Heart right ventricle (tissue), 16 donors: ENCODE data around the gene HHIPL2. TPM values are rescaled to one million over a fixed set of nuclear protein-coding genes. Genes with fewer than 3 reads are reported as not detected.
A peak's percentile ranks its signal among the peaks of the same experiment; 100 is the strongest.

Experiments
- ATAC-seq, 8 donors: fragments of 200-7000 bp; cut with Tn5 transposase; one replicate each; pipeline ENCODE4 v1.9.1; 2020; ENCODE audit warnings: mild to moderate bottlenecking in 8 of 8, moderate library complexity in 8 of 8, moderate number of reproducible peaks in 1 of 8
- DNase-seq, 2 donors: peaks; one replicate each; pipeline ENCODE4 v3.0.0-alpha.2; 2020
- H3K27ac ChIP-seq, 10 donors: fragments of 200-600 bp; sonication (generic) in 2 of 10; one replicate each; pipeline versions ENCODE4 v1.5.0 to v1.8.0; 2020 to 2022; ENCODE audit warnings: mild to moderate bottlenecking in 3 of 10
- H3K27me3 ChIP-seq, 7 donors: fragments of 200-600 bp; one replicate each; pipeline ENCODE4 v1.8.0; 2021 to 2022; ENCODE audit warnings: mild to moderate bottlenecking in 2 of 7
- H3K36me3 ChIP-seq, 9 donors: fragments of 200-600 bp; sonication (generic) in 1 of 9; one replicate each; pipeline versions ENCODE4 v1.5.0 to v1.8.0; 2020 to 2022; ENCODE audit warnings: mild to moderate bottlenecking in 2 of 9
- H3K4me1 ChIP-seq, 9 donors: fragments of 200-600 bp; sonication (generic) in 1 of 9; one replicate each; pipeline versions ENCODE4 v1.5.0 to v1.8.0; 2020 to 2022; ENCODE audit warnings: mild to moderate bottlenecking in 4 of 9
- H3K4me3 ChIP-seq, 10 donors: fragments of 200-600 bp; sonication (generic) in 2 of 10; one replicate each; pipeline versions ENCODE4 v1.5.0 to v1.8.0; 2020 to 2022; ENCODE audit warnings: mild to moderate bottlenecking in 7 of 10, moderate library complexity in 2 of 10
- H3K9me3 ChIP-seq, 11 donors: fragments of 200-600 bp in 10 of 11; sonication (generic) in 2 of 11; one replicate each; pipeline versions ENCODE4 v1.5.0 to v1.8.0; 2013 to 2022; ENCODE audit warnings: mild to moderate bottlenecking in 2 of 11, control low read depth in 1 of 11, moderate library complexity in 1 of 11
- CTCF ChIP-seq, 9 donors: fragments of 200-600 bp; sonication (generic) in 2 of 9; IDR thresholded peaks; one replicate each; pipeline versions ENCODE4 v1.5.0 to v1.8.0; 2021 to 2022; ENCODE audit warnings: antibody characterized with exemption in 9 of 9, mild to moderate bottlenecking in 5 of 9, moderate library complexity in 1 of 9
- WGBS, 2 donors: extraction: QIAGEN DNeasy Blood & Tissue Kit; methylation state at CpG; one replicate each; pipeline ENCODE4 v1.1.7; 2013; ENCODE audit warnings: inconsistent platforms in 1 of 2; 5-methylcytosine and 5-hydroxymethylcytosine counted together
- intact Hi-C, 10 donors: fragments of 100-400 bp; cut with DNase I; formaldehyde crosslinking; loops; one replicate each; pipeline versions ENCODE4 v1.11.1 to v1.14.2; 2022
- polyA plus RNA-seq, 2 donors: library from polyadenylated mRNA; stranded (reverse); fragments of 200-250 nt; gene quantifications; one replicate each; pipeline ENCODE4 v1.2.3, GENCODE V29; 2013
- total RNA-seq, 10 donors: library from RNA; stranded (reverse); fragmentation: NEBNext Ultra II Directional in 3 of 10; extraction: Animal tissue kit (Norgen Biotek cat#: 25700) in 3 of 10; gene quantifications; one replicate each; pipeline versions ENCODE4 v1.2.1 to v1.2.4, GENCODE V29; 2021 to 2023
- donor health status: Arrhythmogenic right ventricular cardiomyopathy.
- donor health status: ischemic (EF 13 %, LVEDD 7.1; RV severe dilation, severe dysfunction).
- donor health status: healthy with polysubstance abuse.
- donor health status: DM: no; HTN: yes; CAD: no.
- donor health status: DM: no; HTN: no; CAD: no.
- donor health status: ischemic (EF 25% LVEDD 6.9; RV normal size, moderate dysfunction).
- donor health status: ischemic (EF 25% LVEDD 5.7; RV mildly dilated, moderate dysfunction).
- donor health status: healthy.
- donor health status: DM: yes; HTN: yes; CAD: no.
- donor health status: Ischemic cardiomyopathy.
- donor health status: ischemic (EF 35%, LVEDD 5.7; RV mildly dilated, moderate dysfunction).
- donor health status: nonischemic (EF 11% LVEDD 7.7; RV severe dilation, severe dysfunction).
- donor health status: DM: yes; HTN: yes; CAD: no.
- donor health status: PGD.
- donor health status: ischemic (EF 29% LVEDD 5.4; RV normal size, mild dysfunction).
- donor health status: nonischemic (EF 23%, LVEDD 6.1; RV moderate dilation, normal function).

HHIPL2 gene
- total and polyA plus RNA-seq, 12 donors = 0.03 to 0.13 TPM; not detected in 10

GRCh38 chr1:222589462-222590302 is 41.8 kb upstream of the HHIPL2 start, which contains the start of gene TAF1A:
Gene TAF1A, minus strand, starts transcription at chr1:222589933.
- ATAC-seq (peak; percentile 94 to 100 (median 98)), DNase-seq (peak; percentile 83 to 89)
- Histone ChIP-seq H3K27me3 (no peaks in the 10 kb centered on the region), H3K4me3 (peak within 1 kb of the TSS; percentile 47 to 80 (median 74)), H3K27ac (peak within 1 kb of the TSS in 9 of 10 donors; percentile 67 to 92 (median 79)), H3K4me1 (peaks cover 0 to 23% (median 10%) of the 10 kb centered on the region in 9 donors), H3K9me3 (peaks cover 0 to 4% (median 0%) of the 10 kb centered on the region in 11 donors), H3K36me3 (peaks cover 0 to 35% (median 0%) of the 10 kb centered on the region in 9 donors)
- TF ChIP-seq CTCF (IDR thresholded peaks at IDR 0.05) = no peak
- intact Hi-C loops = loop anchor here in 1 of 10 donors (2.0 to 5.0 kb wide), 2 partner anchors 27 to 43 kb away; no protein-coding TSS in a partner anchor
- WGBS, 2 donors = 0 to 1% methylated on average over 41 of the region's 41 CpGs

- Histone ChIP-seq H3K4me1 (peaks cover 0 to 23% (median 10%) of the 10 kb centered on the region in 9 donors), H3K36me3 (peaks cover 0 to 45% (median 2%) of the 10 kb centered on the region in 9 donors), H3K4me3 (no peak overlapping the region), H3K27ac (no peak overlapping the region), H3K9me3 (no peaks in the 10 kb centered on the region), H3K27me3 (no peaks in the 10 kb centered on the region)
- 90 to 100% methylated on average over 1 of the region's 1 CpG for WGBS, 2 donors
- no peak for TF ChIP-seq CTCF (IDR thresholded peaks at IDR 0.05)
- ATAC-seq (no peak), DNase-seq (no peak)
- intact Hi-C loops = loop anchor here in 1 of 10 donors (5.0 kb wide), 1 partner anchor 44 kb away; no protein-coding TSS in a partner anchor
Observed at GRCh38 chr1:222588135-222588534, 40.2 kb upstream of the HHIPL2 start.

GRCh38 chr1:222586842-222587241 is 38.9 kb upstream of the HHIPL2 start:
- no peaks in the 10 kb centered on the region for H3K9me3 ChIP-seq
- intact Hi-C loops = loop anchor here in 1 of 10 donors (5.0 kb wide), 1 partner anchor 45 kb away; no protein-coding TSS in a partner anchor
- 92 to 95% methylated on average over 2 of the region's 2 CpGs for WGBS, 2 donors
- H3K27me3 ChIP-seq = no peaks in the 10 kb centered on the region
- no peak for TF ChIP-seq CTCF (IDR thresholded peaks at IDR 0.05)
- no peak overlapping the region for H3K4me3 ChIP-seq
- peaks cover 0 to 58% (median 4%) of the 10 kb centered on the region in 9 donors for H3K36me3 ChIP-seq
- DNase-seq = no peak
- H3K27ac ChIP-seq = no peak overlapping the region
- no peak for ATAC-seq
- peaks cover 0 to 33% (median 10%) of the 10 kb centered on the region in 9 donors for H3K4me1 ChIP-seq

GRCh38 chr1:222583079-222583478 is 35.2 kb upstream of the HHIPL2 start:
- intact Hi-C loops = no loop called here
- TF ChIP-seq CTCF (IDR thresholded peaks at IDR 0.05) = no peak
- H3K4me1 ChIP-seq = peaks cover 0 to 20% (median 0%) of the 10 kb centered on the region in 9 donors
- no peak overlapping the region for H3K27ac ChIP-seq
- 86 to 87% methylated on average over 5 of the region's 5 CpGs for WGBS, 2 donors
- no peaks in the 10 kb centered on the region for H3K9me3 ChIP-seq
- DNase-seq (no peak), ATAC-seq (peak in 1 of 8 donors; percentile 38)
- H3K36me3 ChIP-seq = peaks cover 0 to 75% (median 4%) of the 10 kb centered on the region in 9 donors
- H3K4me3 ChIP-seq = no peak overlapping the region
- H3K27me3 ChIP-seq = no peaks in the 10 kb centered on the region
